ENCODE measurements around the gene OAS2.
A peak's percentile ranks its signal among the peaks of the same experiment; 100 is the strongest.
"Not testable (repeated sequence)": the region's sequence is repeated elsewhere in the genome, so short reads cannot be mapped to it uniquely, and the experiment has no call there.

Gene OAS2

GRCh38 chr12:112948806-112949205 lies 29.5 kb upstream of the OAS2 start:
- Histone ChIP-seq H3F3A (ENCODE audit: insufficient read depth, low read length) (no peaks in the 10 kb centered on the region), H3K9me3 (ENCODE audit: low read length) (0 out of 2 replicates have a peak, but pooled peaks cover 2% of the 10 kb centered on the region), H3K4me1 (ENCODE audit: insufficient read depth, low read length, severe bottlenecking) (no peaks in the 10 kb centered on the region), H3K4me3 (ENCODE audit: low read depth, low read length, poor library complexity, severe bottlenecking) (no peak overlapping the region), H3K27ac (ENCODE audit: low read depth, low read length, poor library complexity, severe bottlenecking) (no peak overlapping the region), H3K9ac (ENCODE audit: low read length) (no peak overlapping the region), H3K4me2 (ENCODE audit: low read length) (no peak overlapping the region), H3K79me2 (ENCODE audit: insufficient read depth, low read length) (no peaks in the 10 kb centered on the region), H3K9me2 (ENCODE audit: low read depth, low read length) (no peaks in the 10 kb centered on the region), H3K36me3 (ENCODE audit: insufficient read depth, low read length) (no peaks in the 10 kb centered on the region), H3K27me3 (ENCODE audit: insufficient read depth, low read length) (no peaks in the 10 kb centered on the region), H4K20me1 (ENCODE audit: insufficient read depth, low read length) (no peaks in the 10 kb centered on the region), H2AFZ (ENCODE audit: low read length) (no peak overlapping the region)
- TF ChIP-seq CTCF (IDR thresholded peaks at IDR 0.05; ENCODE audit: low read length) = no peak
- no peak for TF ChIP-seq EZH2 (IDR thresholded peaks at IDR 0.05; ENCODE audit: borderline replicate concordance, low read length)

- Histone ChIP-seq H3K9ac (ENCODE audit: low read length) (no peak overlapping the region), H3K4me3 (ENCODE audit: low read depth, low read length, poor library complexity, severe bottlenecking) (no peak overlapping the region), H2AFZ (ENCODE audit: low read length) (no peak overlapping the region), H3K27me3 (ENCODE audit: insufficient read depth, low read length) (no peaks in the 10 kb centered on the region), H4K20me1 (ENCODE audit: insufficient read depth, low read length) (no peaks in the 10 kb centered on the region), H3K9me3 (ENCODE audit: low read length) (0 out of 2 replicates have a peak, but pooled peaks cover 2% of the 10 kb centered on the region), H3K79me2 (ENCODE audit: insufficient read depth, low read length) (no peaks in the 10 kb centered on the region), H3K36me3 (ENCODE audit: insufficient read depth, low read length) (no peaks in the 10 kb centered on the region), H3K9me2 (ENCODE audit: low read depth, low read length) (no peaks in the 10 kb centered on the region), H3F3A (ENCODE audit: insufficient read depth, low read length) (no peaks in the 10 kb centered on the region), H3K27ac (ENCODE audit: low read depth, low read length, poor library complexity, severe bottlenecking) (no peak overlapping the region), H3K4me1 (ENCODE audit: insufficient read depth, low read length, severe bottlenecking) (no peaks in the 10 kb centered on the region), H3K4me2 (ENCODE audit: low read length) (no peak overlapping the region)
- TF ChIP-seq CTCF (IDR thresholded peaks at IDR 0.05; ENCODE audit: low read length) = no peak
- TF ChIP-seq EZH2 (IDR thresholded peaks at IDR 0.05; ENCODE audit: borderline replicate concordance, low read length) = no peak
Measured at GRCh38 chr12:112950701-112951100, 27.6 kb upstream of the OAS2 start.

- H3K36me3 ChIP-seq (ENCODE audit: insufficient read depth, low read length); H3K4me3 ChIP-seq (ENCODE audit: low read depth, low read length, poor library complexity, severe bottlenecking); H3K4me2 ChIP-seq (ENCODE audit: low read length); H3K9ac ChIP-seq (ENCODE audit: low read length); H2AFZ ChIP-seq (ENCODE audit: low read length); H3K27me3 ChIP-seq (ENCODE audit: insufficient read depth, low read length); H3K27ac ChIP-seq (ENCODE audit: low read depth, low read length, poor library complexity, severe bottlenecking); H3K9me3 ChIP-seq (ENCODE audit: low read length); H3K79me2 ChIP-seq (ENCODE audit: insufficient read depth, low read length); H4K20me1 ChIP-seq (ENCODE audit: insufficient read depth, low read length); H3K9me2 ChIP-seq (ENCODE audit: low read depth, low read length); H3F3A ChIP-seq (ENCODE audit: insufficient read depth, low read length); H3K4me1 ChIP-seq (ENCODE audit: insufficient read depth, low read length, severe bottlenecking): not testable (repeated sequence)
Measured at GRCh38 chr12:112957125-112957524, 21.2 kb upstream of the OAS2 start.

GRCh38 chr12:112961074-112961473 lies 17.2 kb upstream of the OAS2 start:
- Histone ChIP-seq H3K9me2 (ENCODE audit: low read depth, low read length) (no peaks in the 10 kb centered on the region), H3K4me2 (ENCODE audit: low read length) (peak overlapping the region; percentile 3; the same call in 1 of the 2 replicates), H2AFZ (ENCODE audit: low read length) (no peak overlapping the region), H3K79me2 (ENCODE audit: insufficient read depth, low read length) (no peaks in the 10 kb centered on the region), H3K27ac (ENCODE audit: low read depth, low read length, poor library complexity, severe bottlenecking) (no peak overlapping the region), H3K36me3 (ENCODE audit: insufficient read depth, low read length) (no peaks in the 10 kb centered on the region; the same call in 1 of the 2 replicates), H3K4me1 (ENCODE audit: insufficient read depth, low read length, severe bottlenecking) (peaks cover 6% of the 10 kb centered on the region), H3K27me3 (ENCODE audit: insufficient read depth, low read length) (no peaks in the 10 kb centered on the region), H3K9ac (ENCODE audit: low read length) (no peak overlapping the region), H3K9me3 (ENCODE audit: low read length) (no peaks in the 10 kb centered on the region), H4K20me1 (ENCODE audit: insufficient read depth, low read length) (no peaks in the 10 kb centered on the region), H3F3A (ENCODE audit: insufficient read depth, low read length) (no peaks in the 10 kb centered on the region), H3K4me3 (ENCODE audit: low read depth, low read length, poor library complexity, severe bottlenecking) (no peak overlapping the region)
- no peak for TF ChIP-seq EZH2 (IDR thresholded peaks at IDR 0.05; ENCODE audit: borderline replicate concordance, low read length)
- no peak for TF ChIP-seq CTCF (IDR thresholded peaks at IDR 0.05; ENCODE audit: low read length)

All from OCI-LY1 (cell line).